GM11168 (cell line): Measurements from ENCODE around the gene H19.

Experiments used
- in situ Hi-C: fragments of 300-500 bp; cut with MboI; formaldehyde crosslinking; loops from one replicate; pipeline ENCODE4 v1.12.0; 2022; ENCODE audit warnings: low sequenced_read_pairs; ENCODE audit not compliant: unreplicated experiment

H19 gene

DNA sequence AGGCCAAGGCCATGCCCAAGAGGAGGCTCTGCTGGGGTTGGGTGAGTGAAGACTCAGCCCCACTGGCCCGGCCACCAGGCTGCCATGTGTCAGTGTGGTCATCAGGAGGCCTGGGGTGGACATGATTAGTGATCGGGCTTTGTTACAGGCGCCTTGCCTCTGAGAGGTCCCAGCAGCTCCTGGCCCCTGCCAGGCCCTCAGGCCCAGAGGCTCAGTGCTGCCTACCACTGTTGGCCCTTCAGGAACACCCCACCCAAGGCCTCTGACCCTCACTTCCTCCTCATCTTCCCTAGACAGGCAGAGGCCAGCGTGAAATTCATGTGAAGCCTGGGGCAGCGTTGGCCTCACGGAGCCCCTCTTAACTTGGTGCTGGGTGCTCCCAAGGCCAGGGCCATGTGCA, 48.3 kb downstream of the H19 start:
- in situ Hi-C loops: no loop called here

DNA sequence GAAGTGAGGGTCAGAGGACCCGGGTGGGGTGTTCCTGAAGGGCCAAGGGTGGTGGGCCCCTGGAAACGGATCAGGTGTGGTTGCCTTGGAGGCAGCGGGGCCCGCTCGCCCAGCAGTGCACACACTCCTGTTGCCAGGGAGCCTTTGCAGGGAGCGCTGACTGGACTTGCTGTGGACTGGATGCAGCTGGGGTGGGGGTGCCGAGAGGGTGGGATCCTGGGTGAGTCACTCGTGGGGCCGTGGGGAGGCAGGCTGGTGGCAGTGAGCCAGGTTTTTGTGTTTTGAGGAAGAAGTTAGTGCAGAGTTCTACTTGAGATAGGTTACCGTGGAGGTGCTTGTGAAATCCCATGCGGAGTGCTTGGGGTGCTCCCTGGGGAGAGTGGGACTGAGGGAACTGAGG, 49.3 kb downstream of the H19 start:
- in situ Hi-C loops: no loop called here

DNA sequence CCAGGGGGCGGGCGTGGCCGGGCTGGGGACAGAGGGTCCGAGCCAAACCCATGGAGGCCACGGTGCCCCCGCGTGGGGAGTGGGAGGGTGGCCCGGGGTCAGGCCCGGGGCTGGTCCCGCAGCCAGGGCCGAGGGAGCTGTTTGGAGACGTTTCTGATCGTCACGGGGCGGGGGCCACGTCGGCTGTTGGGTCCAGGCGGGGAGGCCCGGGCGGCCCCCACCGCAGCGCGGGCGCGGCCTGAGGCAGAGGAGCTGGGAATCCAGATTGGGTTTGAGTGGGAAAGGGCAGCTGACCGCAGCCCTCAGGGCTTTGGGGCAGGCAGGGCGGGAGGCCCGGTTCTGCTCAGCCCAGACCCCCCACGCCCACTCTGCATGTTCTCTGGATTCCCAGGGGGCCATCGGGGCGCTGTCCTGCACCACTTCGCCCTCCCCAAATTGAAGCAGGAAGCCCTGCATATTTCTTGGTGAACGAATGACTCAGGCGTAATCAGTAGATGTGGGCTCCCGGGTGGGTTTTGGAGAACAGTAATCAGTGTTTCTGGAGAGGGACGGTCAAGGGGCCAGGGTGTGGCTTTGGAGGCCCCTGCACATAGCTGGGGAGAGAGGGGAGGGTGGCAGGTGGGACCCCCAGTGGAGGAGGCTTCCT, 49.9 kb downstream of the H19 start:
- in situ Hi-C loops: no loop called here

DNA sequence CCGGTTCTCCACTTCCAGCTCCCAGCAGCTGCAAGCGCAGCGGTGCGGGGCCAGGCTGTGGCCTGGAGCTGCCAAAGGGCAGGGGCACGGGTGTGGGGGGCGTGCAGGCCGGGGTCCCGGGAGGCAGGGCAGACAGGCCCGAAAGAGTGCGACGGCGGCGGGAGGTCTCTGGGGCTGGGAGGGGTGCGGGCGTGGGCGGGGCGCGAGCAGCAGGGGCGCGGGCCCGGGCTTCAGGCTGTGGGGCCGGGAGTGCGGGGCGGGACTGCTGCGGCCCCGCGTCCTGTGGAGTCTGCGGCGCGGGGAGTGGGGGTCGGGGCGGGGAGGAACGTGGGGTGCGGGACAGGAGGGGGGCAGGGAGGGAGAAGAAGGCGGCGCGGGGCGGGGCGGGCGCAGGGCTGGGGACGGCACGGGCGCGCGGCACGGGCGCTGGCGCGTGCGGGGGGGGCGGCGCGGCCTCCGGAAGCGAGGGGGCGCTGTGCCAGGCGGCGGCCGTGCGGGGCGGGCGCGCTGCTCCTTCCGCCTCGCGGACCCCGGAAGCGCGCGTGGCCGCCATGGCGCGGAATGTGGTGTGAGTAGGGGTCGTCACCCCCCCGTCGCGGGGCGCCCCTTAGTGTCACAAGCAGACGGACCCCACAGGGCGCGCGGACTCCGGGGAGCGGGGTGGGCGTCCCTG, 50.7 kb downstream of the H19 start, which contains the start of gene MRPL23:
Gene MRPL23, plus strand, starts transcription at position 521 of the 673 bp plus-strand sequence. Its CDS starts 31 bp downstream, at position 552.
- in situ Hi-C loops: no loop called here
